Transverse colon (tissue), 4 donors: Measurements from ENCODE around the gene ADCY4. TPM values are rescaled to one million over a fixed set of nuclear protein-coding genes. Genes with fewer than 3 reads are reported as not detected.

Experiments used
- DNase-seq: peaks from one replicate; pipeline ENCODE4 v3.0.0-alpha.2; 2019
- H3K27ac ChIP-seq, 4 donors: fragments of 200-600 bp; sonication (generic); 2 replicates each; pipeline ENCODE4 v1.5.1; 2016 to 2018; ENCODE audit warnings: inconsistent platforms in 4 of 4
- H3K27me3 ChIP-seq: fragments of 200-600 bp; sonication (generic); 2 replicates; pipeline ENCODE4 v1.5.1; 2017; ENCODE audit warnings: inconsistent platforms
- H3K36me3 ChIP-seq, 4 donors: fragments of 200-600 bp; sonication (generic); 2 replicates each; pipeline ENCODE4 v1.5.1; 2017 to 2019; ENCODE audit warnings: inconsistent platforms in 4 of 4
- H3K4me1 ChIP-seq, 4 donors: fragments of 200-600 bp; sonication (generic); 2 replicates each; pipeline ENCODE4 v1.5.1; 2017 to 2020; ENCODE audit warnings: inconsistent platforms in 4 of 4
- H3K4me3 ChIP-seq, 4 donors: fragments of 200-600 bp; sonication (generic); 1 replicate in 1 of 4; 2 replicates in 3 of 4; pipeline versions ENCODE4 v1.5.1 to v1.6.1; 2017 to 2019; ENCODE audit warnings: inconsistent platforms in 4 of 4
- H3K9me3 ChIP-seq, 2 donors: fragments of 200-600 bp; sonication (generic); 2 replicates each; pipeline ENCODE4 v1.5.1; 2017 to 2019; ENCODE audit warnings: inconsistent platforms in 2 of 2
- EP300 ChIP-seq: sonication (generic); formaldehyde crosslinking; IDR thresholded peaks from one replicate; pipeline ENCODE4 v1.6.1; 2017; ENCODE audit warnings: antibody characterized with exemption, low read depth
- POLR2A ChIP-seq: fragments of 450-650 bp; IDR thresholded peaks from one replicate; pipeline ENCODE4 v1.6.1; 2016; ENCODE audit warnings: antibody characterized with exemption, mild to moderate bottlenecking, moderate library complexity
- POLR2AphosphoS5 ChIP-seq, 3 donors: sonication (generic); formaldehyde crosslinking; IDR thresholded peaks; one replicate each; pipeline ENCODE4 v1.6.1; 2016; ENCODE audit warnings: antibody characterized with exemption in 3 of 3
- WGBS, 2 donors: methylation state at CpG; one replicate each; pipeline ENCODE4 v1.1.5; 2018; ENCODE audit warnings: low coverage in 1 of 2; 5-methylcytosine and 5-hydroxymethylcytosine counted together
- in situ Hi-C, 4 donors: fragments of 200-750 bp; cut with MboI; loops; one replicate each; pipeline versions ENCODE4 v1.15.0 to v1.15.1; 2017; ENCODE audit warnings: low sequenced_read_pairs in 3 of 4, low pct_ligation_motif_present in 1 of 4, low pct_unique_long_range_greater_than_20kb in 1 of 4
- intact Hi-C: fragments of 100-400 bp; cut with DNase I; formaldehyde crosslinking; loops from one replicate; pipeline ENCODE4 v1.15.1; 2023; ENCODE audit warnings: low total_unique reads
- small RNA-seq, 4 donors: library from RNA; depleted of rRNA; stranded (forward); fragments of <200 nt; gene quantifications; one replicate each; pipeline ENCODE3, GENCODE V24; 2016
- total RNA-seq, 4 donors: library from RNA; depleted of rRNA; stranded (reverse); fragments of >200 nt; gene quantifications; one replicate each; pipeline ENCODE4 v1.1.0, GENCODE V29; 2016
- TF ChIP-seq, protein P1 (sequence below), 5 experiments: fragments of 200-600 bp in 3 of 5; fragments of 450-650 bp in 2 of 5; sonication (generic) in 3 of 5; IDR thresholded peaks; 1 replicate in 2 of 5; 2 replicates in 3 of 5; pipeline ENCODE4 v1.5.1; 2016 to 2017; ENCODE audit warnings: antibody characterized with exemption in 5 of 5, inconsistent platforms in 3 of 5, mild to moderate bottlenecking in 2 of 5, moderate library complexity in 1 of 5

Gene ADCY4
- total RNA-seq, 4 donors from 2014 or later: 7.9 to 74.8 (median 21.3) TPM

DNA sequence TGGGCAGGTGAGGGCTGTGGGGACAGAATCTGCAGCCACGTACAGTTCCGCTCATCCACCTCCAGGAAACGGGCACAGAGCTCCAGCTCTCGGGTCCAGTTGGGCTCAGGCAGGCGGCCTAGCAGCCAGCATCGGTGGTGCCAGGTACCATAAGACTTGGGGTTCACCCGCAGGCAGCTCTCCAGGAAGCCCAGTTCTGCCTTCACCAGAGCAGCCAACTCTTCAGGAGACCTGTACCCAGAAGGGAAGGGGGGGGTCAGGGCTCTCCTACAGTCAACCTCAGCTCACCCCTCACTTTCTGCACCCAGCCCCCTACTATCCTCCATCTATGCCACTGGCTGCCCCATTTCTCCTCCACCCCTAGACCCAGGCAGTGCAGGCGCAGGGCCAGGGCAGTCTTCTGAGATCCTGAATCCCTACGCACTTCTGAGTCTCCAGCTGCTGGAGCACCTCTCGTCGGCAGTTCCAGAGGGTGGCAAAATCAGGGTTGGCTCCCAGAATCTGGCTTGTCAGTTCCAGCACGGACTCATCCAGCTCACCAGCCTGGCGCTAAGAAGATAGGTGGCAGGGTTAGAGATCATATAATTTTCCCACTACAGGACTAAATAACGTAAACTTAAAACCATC lies 64.8 kb downstream of the ADCY4 start:
- Histone ChIP-seq H3K4me3 (no peak overlapping the region), H3K4me1 (peaks cover 0 to 15% (median 2%) of the 10 kb centered on the region in 4 donors), H3K27me3 (no peaks in the 10 kb centered on the region), H3K27ac (no peak overlapping the region), H3K36me3 (peaks cover 0 to 18% (median 0%) of the 10 kb centered on the region in 4 donors), H3K9me3 (no peaks in the 10 kb centered on the region)
- 100% methylated on average over 11 of the region's 14 CpGs; no CpG with 5 or more reads in 1 of the 2 donors for WGBS, 2 donors
- TF ChIP-seq EP300 (no peak), POLR2A (no peak), POLR2AphosphoS5 (IDR thresholded peaks at IDR 0.05) (no peak)
- TF ChIP-seq, protein P1, sequence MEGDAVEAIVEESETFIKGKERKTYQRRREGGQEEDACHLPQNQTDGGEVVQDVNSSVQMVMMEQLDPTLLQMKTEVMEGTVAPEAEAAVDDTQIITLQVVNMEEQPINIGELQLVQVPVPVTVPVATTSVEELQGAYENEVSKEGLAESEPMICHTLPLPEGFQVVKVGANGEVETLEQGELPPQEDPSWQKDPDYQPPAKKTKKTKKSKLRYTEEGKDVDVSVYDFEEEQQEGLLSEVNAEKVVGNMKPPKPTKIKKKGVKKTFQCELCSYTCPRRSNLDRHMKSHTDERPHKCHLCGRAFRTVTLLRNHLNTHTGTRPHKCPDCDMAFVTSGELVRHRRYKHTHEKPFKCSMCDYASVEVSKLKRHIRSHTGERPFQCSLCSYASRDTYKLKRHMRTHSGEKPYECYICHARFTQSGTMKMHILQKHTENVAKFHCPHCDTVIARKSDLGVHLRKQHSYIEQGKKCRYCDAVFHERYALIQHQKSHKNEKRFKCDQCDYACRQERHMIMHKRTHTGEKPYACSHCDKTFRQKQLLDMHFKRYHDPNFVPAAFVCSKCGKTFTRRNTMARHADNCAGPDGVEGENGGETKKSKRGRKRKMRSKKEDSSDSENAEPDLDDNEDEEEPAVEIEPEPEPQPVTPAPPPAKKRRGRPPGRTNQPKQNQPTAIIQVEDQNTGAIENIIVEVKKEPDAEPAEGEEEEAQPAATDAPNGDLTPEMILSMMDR (IDR thresholded peaks at IDR 0.05): no peak
- intact Hi-C loops: no loop called here
- in situ Hi-C loops: no loop called here
- no peak for DNase-seq

DNA sequence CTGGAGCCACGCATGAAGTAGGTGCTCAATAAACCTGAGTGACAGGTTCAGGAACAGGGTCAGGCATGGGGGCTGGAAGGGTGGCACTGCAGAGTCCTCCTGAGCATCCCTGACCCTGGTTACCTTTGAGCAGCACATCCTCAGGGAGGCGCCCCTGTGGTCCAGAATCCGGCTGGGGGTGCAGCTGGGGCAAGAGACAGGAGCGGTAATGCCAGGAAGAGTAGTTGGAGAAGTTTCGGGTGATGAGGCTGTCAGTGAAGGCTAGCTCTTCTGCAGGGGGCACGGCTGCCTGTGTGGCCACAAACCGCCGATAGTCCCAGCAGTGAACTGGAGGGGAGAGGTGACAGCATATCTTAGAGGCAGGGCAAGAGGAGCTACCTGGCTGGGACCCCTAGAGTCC lies 65.5 kb downstream of the ADCY4 start:
- DNase-seq: no peak
- TF ChIP-seq EP300: no peak
- TF ChIP-seq POLR2AphosphoS5 (IDR thresholded peaks at IDR 0.05): no peak
- TF ChIP-seq POLR2A: no peak
- TF ChIP-seq, protein P1 (IDR thresholded peaks at IDR 0.05): no peak
- H3K27ac ChIP-seq: no peak overlapping the region

More for the DNA sequence above, 65.5 kb downstream of the ADCY4 start:
- in situ Hi-C loops: no loop called here
- no peaks in the 10 kb centered on the region for H3K9me3 ChIP-seq
- H3K4me3 ChIP-seq: no peak overlapping the region
- peaks cover 0 to 18% (median 0%) of the 10 kb centered on the region in 4 donors for H3K36me3 ChIP-seq
- no peaks in the 10 kb centered on the region for H3K27me3 ChIP-seq
- intact Hi-C loops: no loop called here
- H3K4me1 ChIP-seq: peaks cover 0 to 15% (median 2%) of the 10 kb centered on the region in 4 donors
- 85 to 89% methylated on average over 4 to 8 of the region's 8 CpGs for WGBS, 2 donors

Small RNAs within 50 kb of the gene (small RNA-seq; reads per million reads assigned to genes)
- gene RF00026: 0 reads per million in 4 donors

Other genes with a start within 250 kb of the ADCY4 start
- 100 to 1,000 TPM in 3 of 4 donors, 10 to 100 TPM in 1; 74.4 to 238 (median 130) TPM for gene PCK2, start 240.8 kb downstream of the ADCY4 start, total RNA-seq
- gene DCAF11, start 220.3 kb downstream of the ADCY4 start, total RNA-seq: 100 to 1,000 TPM in 3 of 4 donors, 10 to 100 TPM in 1; 86.4 to 267 (median 198) TPM
- 1 to 10 TPM in 3 of 4 donors, not detected in 1; 1.1 to 2.9 (median 1.6) TPM for gene NRL, start 220.1 kb downstream of the ADCY4 start, total RNA-seq
- gene FITM1, start 204.4 kb downstream of the ADCY4 start, total RNA-seq: 1 to 10 TPM in 2 of 4 donors, not detected in 2; 1.4 to 1.6 TPM
- gene PSME1, start 198.9 kb downstream of the ADCY4 start, total RNA-seq: 100 to 1,000 TPM in 2 of 4 donors, 10 to 100 TPM in 2; 38.8 to 198 (median 132) TPM
- 10 to 100 TPM in 2 of 4 donors, 1 to 10 TPM in 1, not detected in 1; 2.2 to 15.4 (median 12.3) TPM for gene EMC9, start 193.5 kb downstream of the ADCY4 start, total RNA-seq
- gene PSME2, start 188.5 kb downstream of the ADCY4 start, total RNA-seq: 10 to 100 TPM; 59.5 to 69.8 (median 68.5) TPM
- gene RNF31, start 187.6 kb downstream of the ADCY4 start, total RNA-seq: 100 to 1,000 TPM in 1 of 4 donors, 10 to 100 TPM in 3; 56.7 to 258 (median 71.2) TPM
- gene IRF9, start 173.8 kb downstream of the ADCY4 start, total RNA-seq: 10 to 100 TPM; 44.2 to 81.9 (median 52.4) TPM
- gene REC8, start 163.0 kb downstream of the ADCY4 start, total RNA-seq: 100 to 1,000 TPM in 1 of 4 donors, 10 to 100 TPM in 3; 11.3 to 112 (median 31.2) TPM
- 10 to 100 TPM in 3 of 4 donors, 1 to 10 TPM in 1; 10.0 to 60.5 (median 37.3) TPM for gene IPO4, start 146.3 kb downstream of the ADCY4 start, total RNA-seq
- gene TM9SF1, start 139.6 kb downstream of the ADCY4 start, total RNA-seq: 100 to 1,000 TPM in 1 of 4 donors, 10 to 100 TPM in 3; 32.9 to 127 (median 63.9) TPM
- gene TSSK4, start 129.4 kb downstream of the ADCY4 start, total RNA-seq: not detected
- gene CHMP4A, start 121.6 kb downstream of the ADCY4 start, total RNA-seq: 10 to 100 TPM in 3 of 4 donors, 1 to 10 TPM in 1; 7.0 to 81.3 (median 59.0) TPM
- 100 to 1,000 TPM in 1 of 4 donors, 10 to 100 TPM in 3; 11.1 to 116 (median 40.2) TPM for gene MDP1, start 119.0 kb downstream of the ADCY4 start, total RNA-seq
- gene NEDD8, start 102.7 kb downstream of the ADCY4 start, total RNA-seq: 100 to 1,000 TPM in 1 of 4 donors, 10 to 100 TPM in 3; 42.2 to 113 (median 69.9) TPM
- 10 to 100 TPM in 3 of 4 donors, 1 to 10 TPM in 1; 4.2 to 72.5 (median 46.3) TPM for gene GMPR2, start 102.1 kb downstream of the ADCY4 start, total RNA-seq
- 100 to 1,000 TPM in 1 of 4 donors, 10 to 100 TPM in 3; 26.9 to 120 (median 42.2) TPM for gene TINF2, start 92.4 kb downstream of the ADCY4 start, total RNA-seq
- 10 to 100 TPM in 1 of 4 donors, 1 to 10 TPM in 2, not detected in 1; 1.4 to 96.5 (median 2.2) TPM for gene TGM1, start 71.9 kb downstream of the ADCY4 start, total RNA-seq
- gene RABGGTA, start 63.5 kb downstream of the ADCY4 start, total RNA-seq: 100 to 1,000 TPM in 1 of 4 donors, 10 to 100 TPM in 3; 47.3 to 227 (median 53.0) TPM
- 100 to 1,000 TPM in 1 of 4 donors, 10 to 100 TPM in 3; 84.2 to 106 (median 94.6) TPM for gene DHRS1, start 35.3 kb downstream of the ADCY4 start, total RNA-seq
- gene NOP9, start 35.2 kb downstream of the ADCY4 start, total RNA-seq: 10 to 100 TPM; 18.8 to 20.9 (median 19.3) TPM
- gene CIDEB, start 27.1 kb downstream of the ADCY4 start, total RNA-seq: 100 to 1,000 TPM in 1 of 4 donors, 10 to 100 TPM in 2, 1 to 10 TPM in 1; 6.7 to 168 (median 23.6) TPM
- 10 to 100 TPM in 1 of 4 donors, 1 to 10 TPM in 3; 4.4 to 81.5 (median 7.1) TPM for gene LTB4R2, start 24.9 kb downstream of the ADCY4 start, total RNA-seq
- 1 to 10 TPM; 1.1 to 8.3 (median 6.2) TPM for gene LTB4R, start 23.6 kb downstream of the ADCY4 start, total RNA-seq
- 100 to 1,000 TPM in 1 of 4 donors, 10 to 100 TPM in 3; 19.3 to 156 (median 53.6) TPM for gene RIPK3, start 4.9 kb upstream of the ADCY4 start, total RNA-seq
- 10 to 100 TPM; 13.4 to 58.0 (median 20.9) TPM for gene NFATC4, start 33.1 kb upstream of the ADCY4 start, total RNA-seq
- 10 to 100 TPM in 1 of 4 donors, 1 to 10 TPM in 3; 2.6 to 11.4 (median 9.0) TPM for gene NYNRIN, start 63.9 kb upstream of the ADCY4 start, total RNA-seq
- 1 to 10 TPM in 3 of 4 donors, under 1 TPM in 1; 0.79 to 9.7 (median 1.6) TPM for gene CBLN3, start 94.6 kb upstream of the ADCY4 start, total RNA-seq
- 100 to 1,000 TPM in 2 of 4 donors, 10 to 100 TPM in 2; 65.7 to 129 (median 101) TPM for gene KHNYN, start 94.9 kb upstream of the ADCY4 start, total RNA-seq
- gene SDR39U1, start 107.7 kb upstream of the ADCY4 start, total RNA-seq: 100 to 1,000 TPM in 1 of 4 donors, 10 to 100 TPM in 3; 18.3 to 202 (median 39.3) TPM
- not detected for gene CMA1, start 173.2 kb upstream of the ADCY4 start, total RNA-seq
- gene CTSG, start 241.2 kb upstream of the ADCY4 start, total RNA-seq: under 1 TPM in 1 of 4 donors, not detected in 3; 0.82 TPM